ENCODE results near the gene OR52I2.

Gene OR52I2

GRCh38 chr11:4610258-4610935 lies 28.9 kb downstream of the OR52I2 start:
- no peak for DNase-seq

DNA sequence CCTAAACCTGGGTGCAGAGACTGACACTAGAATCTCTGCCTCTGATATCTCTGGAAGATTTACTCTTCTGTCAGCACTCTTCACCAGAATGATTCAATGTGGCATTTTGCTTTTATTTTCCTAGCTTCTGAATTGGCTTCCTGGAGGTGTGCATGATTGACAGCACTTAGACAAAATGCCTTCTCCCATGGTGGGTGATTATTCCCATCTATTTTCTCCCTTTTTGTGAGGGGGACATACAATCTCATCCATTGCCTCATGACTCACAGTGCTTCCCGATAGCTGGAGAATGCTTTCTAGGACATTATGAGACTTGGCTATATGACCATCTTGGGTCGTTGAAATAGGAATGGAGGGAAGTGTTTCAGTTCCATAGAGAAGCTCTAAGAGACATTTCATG lies 30.4 kb downstream of the OR52I2 start:
- no peak for DNase-seq

DNA sequence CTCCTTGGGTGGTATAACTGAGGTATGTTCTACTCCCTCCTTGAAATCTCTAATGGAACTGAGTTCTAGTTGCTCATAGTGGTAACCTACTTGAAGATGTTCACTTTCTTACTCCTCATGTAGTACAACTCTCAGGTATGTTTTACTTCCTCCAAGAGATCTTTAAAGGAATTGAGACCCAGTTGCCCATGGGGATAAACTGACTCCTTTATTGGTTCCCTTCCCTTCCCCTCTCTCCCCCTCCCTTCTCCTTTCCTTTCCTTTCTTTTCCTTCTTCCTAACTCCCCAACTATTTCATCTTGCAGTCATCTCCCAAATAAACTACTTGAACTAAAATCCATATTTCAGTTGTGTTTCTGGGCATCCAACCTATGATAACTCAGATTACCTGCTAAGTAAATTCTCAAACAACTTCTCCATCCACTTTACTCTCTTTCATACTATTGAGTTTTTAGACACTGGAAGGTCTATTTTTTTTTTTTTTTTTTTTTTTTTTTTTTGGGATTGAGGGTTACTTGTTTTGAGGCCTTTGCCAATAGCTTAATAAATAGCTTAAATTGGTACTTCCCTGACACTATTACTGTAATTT lies 34.4 kb downstream of the OR52I2 start:
- no peak for DNase-seq

- no peak for DNase-seq
Measured at GRCh38 chr11:4619514-4619913, 38.0 kb downstream of the OR52I2 start.

GRCh38 chr11:4626207-4627099 lies 44.9 kb downstream of the OR52I2 start:
- peak; percentile 64 for DNase-seq

DNA sequence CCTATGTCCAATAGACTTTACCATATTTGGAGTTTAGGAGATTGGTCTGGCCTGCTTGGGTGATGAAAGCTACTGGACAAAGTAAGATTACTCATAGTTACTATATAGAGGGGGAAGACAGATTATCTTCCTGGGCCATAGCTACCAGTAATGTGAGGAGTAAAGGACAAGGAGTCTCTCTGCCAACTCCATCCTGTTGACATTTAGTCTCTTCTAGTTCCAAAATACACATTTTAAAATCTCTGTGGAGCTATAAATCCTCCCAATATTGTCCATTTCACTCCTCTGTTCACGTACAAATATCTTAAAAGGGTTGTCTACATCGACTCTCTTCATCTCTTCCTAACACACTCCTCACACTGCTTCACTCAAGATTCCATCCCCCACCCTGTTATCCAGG lies 54.6 kb downstream of the OR52I2 start:
- DNase-seq = no peak

DNA sequence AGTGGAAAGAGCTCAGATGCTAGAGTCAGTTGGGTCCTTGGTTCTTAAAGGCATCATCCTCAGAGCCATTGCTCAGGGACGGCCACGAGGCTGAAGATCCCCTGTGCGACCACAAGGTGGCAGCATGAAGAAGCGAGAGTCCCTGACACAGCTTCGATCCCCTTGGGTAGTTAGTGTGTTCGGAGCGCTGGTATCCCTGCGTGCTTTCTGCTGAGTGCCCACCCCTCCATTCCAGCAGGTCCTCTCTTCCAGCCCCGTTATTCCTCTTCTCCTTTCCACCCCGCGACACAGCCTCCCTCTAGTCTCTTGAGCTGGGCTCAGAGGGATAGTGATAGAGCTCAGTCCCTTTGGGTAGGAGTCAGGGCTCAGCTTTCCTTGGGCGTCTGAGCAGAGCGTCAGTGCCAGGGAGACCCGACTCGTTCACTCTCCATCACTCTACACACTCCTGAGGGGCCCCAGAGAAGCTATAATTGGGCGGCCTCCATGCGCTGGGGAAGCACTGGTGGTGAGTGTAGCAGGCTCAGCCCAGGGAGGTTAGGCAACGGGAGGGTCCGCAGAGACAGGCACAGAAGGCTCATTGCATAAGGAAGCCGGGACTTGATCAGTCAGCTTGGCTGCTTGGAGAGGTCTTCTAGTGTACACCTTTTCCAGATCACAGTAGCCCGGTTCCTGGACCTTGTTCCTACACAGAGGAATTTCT lies 55.6 kb downstream of the OR52I2 start, which contains the start of gene OR51D1:
OR51D1 (plus strand) TSS at position 516 of the 700 bp plus-strand sequence. CDS start 2,314 bp downstream, outside the sequence.
- DNase-seq = peak; percentile 78

DNA sequence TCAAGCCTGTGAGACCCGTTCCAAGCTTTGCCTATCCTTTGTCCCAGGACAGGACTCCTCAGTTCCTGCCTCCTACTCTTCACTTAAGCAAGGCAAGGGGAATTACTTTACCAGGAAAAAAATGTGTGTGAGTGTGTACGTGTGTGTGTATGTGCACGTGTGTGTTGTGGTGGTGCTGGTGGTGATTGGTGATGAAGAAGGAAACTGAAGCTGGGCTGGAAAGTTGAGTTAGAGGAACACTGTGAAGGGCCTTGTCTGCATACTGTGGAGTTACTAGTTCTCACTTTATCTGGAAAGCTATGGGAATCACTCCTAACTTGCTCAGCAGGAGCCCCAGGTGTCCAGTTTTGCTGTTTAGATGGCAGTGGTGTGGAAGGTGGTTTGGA lies 56.1 kb downstream of the OR52I2 start:
- no peak for DNase-seq

- DNase-seq = no peak
Measured at GRCh38 chr11:4639931-4640330, 58.4 kb downstream of the OR52I2 start.

DNA sequence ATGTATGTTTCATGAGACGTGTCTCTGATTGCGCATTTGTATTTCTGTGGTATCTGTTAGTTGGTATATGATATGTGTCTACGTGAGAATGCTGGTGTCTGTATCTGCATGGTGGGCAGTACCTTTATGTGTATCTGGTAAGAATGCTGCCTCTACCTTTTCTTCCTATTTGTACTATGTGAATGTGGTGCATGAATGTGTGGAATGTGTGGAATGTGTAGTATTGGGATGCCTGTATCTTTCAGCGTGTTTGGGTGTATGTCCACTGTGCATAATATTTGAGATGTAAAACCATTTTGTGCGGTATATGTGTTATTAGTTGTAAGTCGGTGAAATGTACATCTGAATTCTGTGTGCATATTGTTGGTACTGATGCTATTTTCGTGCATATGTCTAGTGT lies 60.0 kb downstream of the OR52I2 start:
- no peak for DNase-seq

DNA sequence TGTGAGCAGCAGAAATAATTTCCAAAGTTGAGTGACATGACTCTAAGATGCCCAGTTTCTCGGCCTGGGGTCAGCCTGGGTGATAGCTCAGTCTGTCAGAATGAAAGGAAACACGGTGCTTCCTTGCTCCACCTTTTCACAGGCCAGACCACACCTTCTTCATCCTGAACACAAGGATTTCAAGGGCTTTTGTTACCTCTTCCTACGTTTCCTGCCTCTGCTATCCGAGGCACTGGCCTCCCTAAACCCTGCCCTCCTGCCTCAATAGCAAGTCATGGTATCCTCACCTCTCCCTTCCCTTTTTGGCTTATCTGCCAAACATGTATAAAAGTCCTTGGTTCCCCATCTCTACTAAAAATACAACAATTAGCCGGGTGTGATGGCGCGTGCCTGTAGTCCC lies 60.5 kb downstream of the OR52I2 start:
- DNase-seq = no peak

All from right forelimb (tissue), 1 donor.